Activated naive CD8-positive, alpha-beta T cell treated with anti-CD3 and anti-CD28 coated beads, Interleukin-2, amount 50 U/mL, for 16 hours (primary cell): ENCODE results near the gene TMEM63C.
"Not testable (repeated sequence)": the region's sequence is repeated elsewhere in the genome, so short reads cannot be mapped to it uniquely, and the experiment has no call there.

ENCODE experiments used
- DNase-seq: peaks from one replicate; pipeline ENCODE4 v3.0.0-alpha.2; 2020; ENCODE audit warnings: low read depth, low spot score

Gene TMEM63C

GRCh38 chr14:77276295-77276935 is 94.8 kb downstream of the TMEM63C start:
- no peak for DNase-seq

GRCh38 chr14:77276959-77277358 is 95.4 kb downstream of the TMEM63C start:
- DNase-seq = no peak

GRCh38 chr14:77278461-77279230 is 97.0 kb downstream of the TMEM63C start:
- no peak for DNase-seq

DNA sequence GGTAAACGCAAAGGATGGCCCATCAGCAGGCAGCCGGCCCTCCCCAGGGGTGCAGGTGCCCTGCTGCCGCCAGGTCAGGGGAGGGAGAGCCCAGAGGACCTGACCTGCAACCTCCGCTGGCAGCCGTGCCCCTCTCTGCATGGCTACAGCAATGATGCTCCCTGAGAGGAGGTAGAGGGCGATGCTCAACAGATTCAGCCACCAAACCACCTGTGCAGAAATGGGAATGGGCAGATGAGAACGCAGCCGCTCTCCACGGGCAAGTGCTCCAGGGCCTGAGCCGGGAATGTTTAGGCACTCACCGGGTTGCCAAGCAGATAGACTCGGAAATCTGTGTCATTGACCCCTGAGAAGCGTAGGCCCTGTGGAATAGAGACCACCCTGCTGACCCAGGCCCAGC is 98.1 kb downstream of the TMEM63C start:
- no peak for DNase-seq

- not testable (repeated sequence) for DNase-seq
Observed at GRCh38 chr14:77280921-77281320, 99.3 kb downstream of the TMEM63C start.

- DNase-seq = no peak
Observed at GRCh38 chr14:77281852-77282410, 100.3 kb downstream of the TMEM63C start.

- DNase-seq = no peak
Observed at GRCh38 chr14:77284066-77284465, 102.5 kb downstream of the TMEM63C start.

GRCh38 chr14:77284466-77284865 is 102.9 kb downstream of the TMEM63C start:
- DNase-seq = no peak

DNA sequence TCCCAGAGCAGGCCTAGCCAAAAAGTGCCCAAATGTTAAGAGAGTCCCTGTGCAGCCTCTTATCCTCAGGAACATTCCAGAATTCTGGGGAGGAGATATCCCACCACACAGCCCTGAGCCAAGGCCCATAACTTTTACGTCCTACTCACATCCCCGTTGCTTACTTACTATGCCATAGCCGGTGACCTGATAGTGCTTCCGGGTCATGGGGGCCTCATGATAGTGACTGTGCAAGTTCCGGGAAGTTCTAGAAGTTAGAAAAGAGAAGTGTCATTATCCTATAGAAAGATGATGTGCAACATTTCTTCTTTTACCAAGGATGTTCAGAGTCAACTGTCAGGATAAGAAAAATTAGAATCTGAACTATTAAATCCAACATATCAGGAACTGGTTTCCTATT is 105.0 kb downstream of the TMEM63C start:
- no peak for DNase-seq

- DNase-seq = no peak
Observed at GRCh38 chr14:77290705-77291104, 109.1 kb downstream of the TMEM63C start.

DNA sequence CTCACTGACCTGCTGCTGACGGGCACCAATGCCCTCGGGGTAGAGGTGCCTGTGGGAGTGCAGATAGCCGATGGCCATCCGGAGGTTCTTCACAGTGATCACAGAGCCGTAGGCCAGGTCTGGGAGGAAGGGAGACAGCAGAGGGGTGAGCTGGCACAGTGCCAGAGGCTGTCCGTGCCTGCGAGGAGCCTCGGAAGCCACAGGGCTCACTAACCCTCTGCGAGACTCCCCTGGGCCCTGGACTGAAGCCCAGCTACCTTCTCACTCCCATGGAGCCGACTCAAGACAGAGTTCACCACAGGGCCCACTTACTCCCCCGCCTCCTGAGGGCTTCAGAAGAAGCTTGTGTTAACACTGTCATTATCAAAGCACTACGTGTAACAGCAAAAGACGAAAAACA is 114.6 kb downstream of the TMEM63C start:
- no peak for DNase-seq

DNA sequence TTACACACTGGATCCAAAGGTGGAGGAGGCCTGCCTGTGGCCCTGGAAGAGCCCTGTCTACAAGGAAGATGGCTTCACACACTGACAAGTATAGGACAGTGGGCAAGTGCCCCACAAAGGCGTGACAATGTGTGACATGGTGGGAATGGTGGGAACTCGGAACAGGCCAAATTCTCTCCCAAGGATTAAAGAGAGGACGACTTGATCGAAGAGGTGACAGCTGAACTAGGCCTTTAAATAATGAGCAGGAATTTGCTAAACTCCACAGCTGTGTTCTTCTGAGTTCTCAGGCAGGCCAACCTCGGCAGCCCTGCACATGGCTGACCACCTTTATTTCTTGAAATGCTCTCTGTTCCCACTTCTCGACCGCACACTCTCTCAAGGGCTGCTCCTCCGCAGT is 115.3 kb downstream of the TMEM63C start:
- no peak for DNase-seq

- DNase-seq = no peak
Observed at GRCh38 chr14:77299771-77300170, 118.2 kb downstream of the TMEM63C start.

DNA sequence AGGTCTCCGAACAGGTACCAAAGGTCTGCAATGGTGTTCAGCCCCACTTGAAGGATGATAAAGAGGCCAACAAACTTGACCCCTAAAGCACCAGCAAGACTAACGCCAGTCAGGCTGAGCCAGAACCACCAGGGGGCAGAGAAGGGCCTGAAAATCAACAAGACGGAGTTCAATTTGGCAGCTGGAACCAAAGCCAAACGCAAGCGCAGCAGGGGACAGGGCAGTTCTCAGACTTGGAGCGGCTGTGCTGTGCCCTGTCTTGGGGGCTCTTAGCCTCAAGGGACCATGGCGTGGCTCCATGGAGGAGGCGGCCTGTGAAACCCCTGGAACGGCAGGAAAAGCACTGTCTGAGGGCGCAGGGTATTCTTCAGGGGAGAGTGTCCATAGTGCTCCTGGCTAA is 119.5 kb downstream of the TMEM63C start:
- DNase-seq = no peak

DNA sequence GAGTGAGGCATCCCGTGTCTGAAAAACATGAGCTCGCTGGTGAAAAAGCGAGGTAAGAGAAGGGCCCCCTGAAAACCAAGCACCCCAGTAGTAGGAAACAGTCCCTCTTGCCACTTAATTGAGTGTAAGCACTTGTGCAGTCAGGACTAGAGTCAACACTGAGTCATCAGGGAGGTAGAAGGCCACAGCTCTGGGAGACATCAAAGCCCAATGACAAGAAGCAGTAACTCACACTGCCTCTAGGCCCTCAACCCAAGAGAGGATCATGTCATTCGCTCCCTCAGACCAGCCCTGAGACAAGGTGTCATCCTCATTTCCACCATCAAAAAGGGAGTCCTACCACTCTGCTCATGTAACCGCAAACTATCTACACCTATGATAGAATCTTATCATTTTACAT is 121.3 kb downstream of the TMEM63C start:
- no peak for DNase-seq

- DNase-seq = no peak
Observed at GRCh38 chr14:77303417-77304156, 122.0 kb downstream of the TMEM63C start.

- no peak for DNase-seq
Observed at GRCh38 chr14:77305696-77306095, 124.1 kb downstream of the TMEM63C start.

GRCh38 chr14:77306416-77306815 is 124.8 kb downstream of the TMEM63C start:
- no peak for DNase-seq

DNA sequence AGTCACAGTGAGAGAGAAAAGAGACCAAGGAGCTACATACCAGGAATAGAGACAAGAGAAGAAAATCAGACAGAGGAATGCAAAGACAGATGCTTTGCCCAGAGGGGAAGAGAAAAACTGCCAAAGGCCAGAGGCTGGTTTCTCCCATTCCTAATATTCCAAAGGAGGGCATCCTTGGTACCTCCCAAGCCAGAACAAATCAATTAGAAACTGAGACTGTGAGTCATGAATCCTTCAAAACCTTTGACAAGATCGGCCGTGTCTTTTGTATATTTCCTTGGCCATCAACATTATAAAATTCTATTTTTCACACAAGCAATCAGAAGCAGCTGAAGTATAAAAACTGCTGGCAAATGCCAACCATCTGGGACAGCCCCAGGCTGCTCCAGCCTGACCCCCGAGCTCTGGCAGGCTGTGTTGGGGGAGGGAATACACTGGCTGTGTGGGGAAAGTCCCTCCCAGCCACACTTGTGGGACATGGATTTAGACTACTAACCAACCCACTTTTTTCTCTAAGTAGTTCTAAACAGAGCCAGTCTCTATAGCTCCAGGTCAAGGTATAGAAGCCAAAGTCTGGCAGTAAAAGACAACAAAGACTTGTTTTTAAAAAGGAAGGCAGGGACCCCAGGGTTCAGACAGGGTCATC is 125.4 kb downstream of the TMEM63C start:
- no peak for DNase-seq
